PFSK-1 (cell line): ENCODE measurements around the gene NDUFAF7.

Experiments
- FOXP2 ChIP-seq: optimal IDR thresholded peaks from 2 replicates; pipeline ENCODE3; 2011; ENCODE audit warnings: borderline replicate concordance, control low read depth, inconsistent platforms; ENCODE audit not compliant: insufficient read depth; ENCODE audit errors: extremely low read length, extremely low read depth
- POLR2AphosphoS5 ChIP-seq: IDR thresholded peaks from 2 replicates; pipeline ENCODE4 v1.6.1; 2012; ENCODE audit warnings: low read depth, mild to moderate bottlenecking, control low read depth, low read length, moderate library complexity
- REST ChIP-seq, 2 experiments: IDR thresholded peaks; 2 replicates each; pipeline versions ENCODE4 v1.6.1 to v1.8.0; 2011 to 2012; ENCODE audit warnings: low read depth in 2 of 2, low read length in 2 of 2, control low read depth in 1 of 2, inconsistent platforms in 1 of 2, mild to moderate bottlenecking in 1 of 2, moderate library complexity in 1 of 2; ENCODE audit not compliant: insufficient read depth in 1 of 2
- SIN3A ChIP-seq: IDR thresholded peaks from 2 replicates; pipeline ENCODE4 v1.6.1; 2012; ENCODE audit warnings: mild to moderate bottlenecking, low read length, moderate library complexity, borderline replicate concordance; ENCODE audit not compliant: insufficient read depth
- TAF1 ChIP-seq: IDR thresholded peaks from 2 replicates; pipeline ENCODE4 v1.6.1; 2012; ENCODE audit warnings: low read length, control low read depth, borderline replicate concordance; ENCODE audit not compliant: insufficient read depth

Gene NDUFAF7

GRCh38 chr2:37224063-37224462, 7.4 kb upstream of the NDUFAF7 start:
- no peak for TF ChIP-seq POLR2AphosphoS5
- peak; percentile 51 to 79; a peak in 3 of 4 replicates for TF ChIP-seq REST (IDR thresholded peaks at IDR 0.05; ENCODE audit: insufficient read depth in 1 of 2, low read depth in 2 of 2, low read length in 2 of 2)

GRCh38 chr2:37226863-37227262, 4.6 kb upstream of the NDUFAF7 start:
- TF ChIP-seq REST (IDR thresholded peaks at IDR 0.05; ENCODE audit: insufficient read depth in 1 of 2, low read depth in 2 of 2, low read length in 2 of 2) (no peak), FOXP2 (no peak), SIN3A (no peak), TAF1 (no peak), POLR2AphosphoS5 (no peak)

- no peak for TF ChIP-seq FOXP2
- TF ChIP-seq REST (IDR thresholded peaks at IDR 0.05; ENCODE audit: insufficient read depth in 1 of 2, low read depth in 2 of 2, low read length in 2 of 2) = no peak
- TF ChIP-seq SIN3A = no peak
- no peak for TF ChIP-seq TAF1
- no peak for TF ChIP-seq POLR2AphosphoS5
Observed at GRCh38 chr2:37228788-37229187, 2.7 kb upstream of the NDUFAF7 start.

- TF ChIP-seq SIN3A (no peak), TAF1 (no peak), POLR2AphosphoS5 (no peak), FOXP2 (no peak), REST (IDR thresholded peaks at IDR 0.05; ENCODE audit: insufficient read depth in 1 of 2, low read depth in 2 of 2, low read length in 2 of 2) (no peak)
Observed at GRCh38 chr2:37230581-37230980, 877 bp upstream of the NDUFAF7 start.

GRCh38 chr2:37232131-37232933, 874 bp downstream of the NDUFAF7 start:
- TF ChIP-seq REST (IDR thresholded peaks at IDR 0.05; ENCODE audit: insufficient read depth in 1 of 2, low read depth in 2 of 2, low read length in 2 of 2) (no peak), SIN3A (no peak), TAF1 (no peak), FOXP2 (no peak), POLR2AphosphoS5 (no peak)
